HG02943 (cell line): ENCODE measurements around the gene HOXB8.

ENCODE experiments used
- ATAC-seq: cut with Tn5 transposase; IDR thresholded peaks from one replicate; pipeline ENCODE4 v1.9.1; 2021; ENCODE audit warnings: mild to moderate bottlenecking, low read depth, moderate library complexity; ENCODE audit not compliant: unreplicated experiment

Gene HOXB8

GRCh38 chr17:48586355-48587258, 28.5 kb downstream of the HOXB8 start:
- no peak for ATAC-seq

GRCh38 chr17:48584223-48584741, 30.8 kb downstream of the HOXB8 start:
- ATAC-seq, result no peak

GRCh38 chr17:48583708-48584222, 31.3 kb downstream of the HOXB8 start:
- ATAC-seq, result no peak

GRCh38 chr17:48582750-48583069, 32.4 kb downstream of the HOXB8 start:
- ATAC-seq, result no peak

GRCh38 chr17:48579760-48580554, 35.1 kb downstream of the HOXB8 start:
- no peak for ATAC-seq

GRCh38 chr17:48579471-48579759, 35.7 kb downstream of the HOXB8 start:
- ATAC-seq, result no peak

- ATAC-seq, result no peak
Observed at GRCh38 chr17:48578616-48579470, 36.2 kb downstream of the HOXB8 start.

- no peak for ATAC-seq
Observed at GRCh38 chr17:48577946-48578615, 37.0 kb downstream of the HOXB8 start, which contains the start of gene HOXB4. HOXB4 (minus strand) TSS chr17:48578350; CDS start chr17:48578319, 31 bp downstream.

- ATAC-seq, result no peak
Observed at GRCh38 chr17:48577330-48577945, 37.7 kb downstream of the HOXB8 start.

GRCh38 chr17:48576479-48577309, 38.4 kb downstream of the HOXB8 start:
- ATAC-seq, result no peak

- ATAC-seq, result no peak
Observed at GRCh38 chr17:48575673-48576478, 39.2 kb downstream of the HOXB8 start.

GRCh38 chr17:48575066-48575582, 40.0 kb downstream of the HOXB8 start:
- no peak for ATAC-seq

- no peak for ATAC-seq
Observed at GRCh38 chr17:48574505-48575065, 40.5 kb downstream of the HOXB8 start.

- ATAC-seq, result no peak
Observed at GRCh38 chr17:48571826-48572417, 43.2 kb downstream of the HOXB8 start.

GRCh38 chr17:48571024-48571818, 43.9 kb downstream of the HOXB8 start:
- no peak for ATAC-seq
